C4-2B (cell line): Measurements from ENCODE around the gene NLRP3.

Experiments
- CTCF ChIP-seq: fragments of 450-650 bp; conservative IDR thresholded peaks from 2 replicates; pipeline ENCODE4 v1.5.1; 2017; ENCODE audit warnings: mild to moderate bottlenecking
- ZFX ChIP-seq: fragments of 450-650 bp; IDR thresholded peaks from 2 replicates; pipeline ENCODE4 v1.6.1; 2017

GRCh38 chr1:247434005-247434404 is 18.0 kb downstream of the NLRP3 start:
- no peak for TF ChIP-seq CTCF
- TF ChIP-seq ZFX, result no peak
